HG03039 (cell line): ENCODE measurements around the gene ADGRV1.
A peak's percentile ranks its signal among the peaks of the same experiment; 100 is the strongest.

Experiments
- ATAC-seq: cut with Tn5 transposase; IDR thresholded peaks from one replicate; pipeline ENCODE4 v1.9.1; 2021; ENCODE audit warnings: mild to moderate bottlenecking, moderate library complexity; ENCODE audit not compliant: unreplicated experiment

Gene ADGRV1

DNA sequence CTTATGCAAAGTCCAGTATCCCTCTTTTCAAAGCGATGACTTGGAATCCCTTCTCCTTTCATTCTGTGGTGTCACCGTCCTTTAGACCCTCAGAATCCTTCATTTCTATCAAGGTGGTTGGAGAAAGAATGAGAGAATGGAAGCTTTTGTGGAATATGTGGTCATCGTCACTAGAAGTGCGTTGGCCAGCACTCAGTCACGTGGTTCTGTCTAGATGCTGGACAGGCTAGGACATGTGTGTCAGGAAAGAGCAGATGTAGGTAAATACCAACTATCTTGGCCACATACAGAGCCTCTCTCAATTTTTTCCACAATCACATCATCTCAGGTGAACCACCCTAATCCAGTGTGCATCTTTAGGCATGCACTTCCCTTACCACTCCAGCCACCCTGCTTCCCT, 618.5 kb downstream of the ADGRV1 start:
- ATAC-seq = no peak

GRCh38 chr5:91177639-91178038, 619.0 kb downstream of the ADGRV1 start:
- no peak for ATAC-seq

- no peak for ATAC-seq
Measured at GRCh38 chr5:91178461-91178860, 619.9 kb downstream of the ADGRV1 start.

DNA sequence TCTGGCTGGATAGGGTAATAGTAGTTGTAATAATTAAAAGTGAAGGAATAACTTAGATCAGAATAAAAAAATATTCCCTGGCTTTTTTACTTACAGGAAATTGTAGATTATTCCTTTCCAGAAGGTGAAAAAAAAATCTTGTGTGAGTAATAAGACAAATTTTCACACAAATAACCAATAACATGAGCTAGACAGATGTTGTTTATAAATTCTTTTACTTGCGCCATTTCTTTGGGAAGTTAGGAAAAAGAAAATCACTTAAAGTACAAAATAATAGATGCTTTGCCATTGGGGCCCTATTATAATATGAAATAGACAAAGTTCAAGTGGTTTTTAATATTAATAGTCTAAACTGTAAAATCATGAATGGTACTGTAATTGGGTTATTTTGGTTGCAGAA, 620.4 kb downstream of the ADGRV1 start:
- ATAC-seq = no peak

DNA sequence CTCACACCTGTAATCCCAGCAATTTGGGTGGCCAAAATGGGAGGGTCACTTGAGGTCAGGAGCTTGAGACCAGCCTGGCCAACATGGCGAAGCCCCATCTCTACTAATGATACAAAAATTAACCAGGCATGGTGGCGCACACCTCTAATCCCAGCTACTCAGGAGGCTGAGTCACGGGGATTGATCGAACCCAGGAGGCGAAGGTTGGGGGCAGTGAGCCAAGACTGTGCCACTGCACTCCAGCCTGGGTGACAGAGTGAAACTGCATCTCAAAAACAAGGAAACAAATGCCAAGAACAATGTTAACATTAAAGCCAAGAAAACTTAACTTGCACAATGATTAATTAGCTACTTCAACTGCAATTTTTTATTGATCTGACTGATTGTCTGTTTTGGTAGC, 621.9 kb downstream of the ADGRV1 start:
- no peak for ATAC-seq

GRCh38 chr5:91182763-91183162, 624.2 kb downstream of the ADGRV1 start:
- ATAC-seq = peak; percentile 72

DNA sequence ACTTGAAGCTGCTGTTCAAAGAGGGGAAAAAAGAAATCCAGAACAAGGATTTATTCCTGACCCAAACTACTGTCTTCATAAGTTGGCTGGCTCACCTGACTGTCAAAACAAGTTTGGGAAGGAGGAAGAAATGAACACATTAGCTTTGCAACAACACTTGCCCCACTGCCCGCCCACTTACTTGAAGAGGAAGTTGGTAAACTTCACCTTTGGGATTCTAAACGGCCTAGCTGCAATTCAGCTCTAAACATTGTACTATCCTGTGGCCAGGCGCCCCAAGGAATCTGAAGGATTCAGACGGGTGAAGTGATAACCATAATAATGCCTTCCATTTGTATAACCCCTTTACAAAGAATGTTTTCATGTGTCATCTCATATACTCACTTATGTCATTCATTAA, 625.1 kb downstream of the ADGRV1 start:
- no peak for ATAC-seq

DNA sequence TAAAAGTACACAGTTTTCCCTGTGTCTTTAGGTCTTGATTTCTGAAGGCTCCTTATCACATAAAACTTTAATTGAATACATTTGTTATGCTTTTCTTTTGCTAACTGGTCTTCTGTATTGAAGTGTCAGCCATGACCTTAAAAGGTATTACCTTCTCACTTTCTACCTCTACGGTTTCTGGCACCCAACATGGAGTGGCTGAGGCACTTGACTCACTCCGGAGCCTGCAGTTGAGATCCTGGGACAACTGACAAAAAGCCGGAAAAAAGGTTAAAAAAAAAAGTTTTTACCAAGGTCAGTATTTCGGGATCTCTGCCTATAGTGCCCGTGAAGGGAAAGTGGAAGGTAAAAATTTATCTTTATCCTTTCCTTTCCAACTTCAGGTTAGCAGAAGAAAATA, 627.5 kb downstream of the ADGRV1 start:
- ATAC-seq = no peak

- ATAC-seq = no peak
Measured at GRCh38 chr5:91187032-91187431, 628.4 kb downstream of the ADGRV1 start.

DNA sequence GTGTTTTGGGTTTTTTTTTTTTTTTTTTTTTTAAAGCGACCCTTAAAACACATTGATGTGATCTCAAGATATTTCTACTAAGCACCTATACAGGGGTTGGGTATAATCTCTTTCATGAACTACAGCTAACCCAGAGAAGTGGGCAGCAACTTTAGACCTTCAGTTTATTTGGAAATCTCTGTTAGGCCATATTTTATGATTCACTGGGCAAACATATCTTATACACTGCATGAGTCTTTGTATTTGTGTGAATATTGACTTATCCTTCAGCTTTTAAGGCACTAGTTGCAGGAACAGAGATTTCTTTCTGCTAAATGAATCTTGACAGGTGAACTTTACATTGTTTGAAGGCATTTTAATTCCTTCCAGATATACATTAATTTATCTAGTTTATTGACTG, 630.2 kb downstream of the ADGRV1 start:
- no peak for ATAC-seq

DNA sequence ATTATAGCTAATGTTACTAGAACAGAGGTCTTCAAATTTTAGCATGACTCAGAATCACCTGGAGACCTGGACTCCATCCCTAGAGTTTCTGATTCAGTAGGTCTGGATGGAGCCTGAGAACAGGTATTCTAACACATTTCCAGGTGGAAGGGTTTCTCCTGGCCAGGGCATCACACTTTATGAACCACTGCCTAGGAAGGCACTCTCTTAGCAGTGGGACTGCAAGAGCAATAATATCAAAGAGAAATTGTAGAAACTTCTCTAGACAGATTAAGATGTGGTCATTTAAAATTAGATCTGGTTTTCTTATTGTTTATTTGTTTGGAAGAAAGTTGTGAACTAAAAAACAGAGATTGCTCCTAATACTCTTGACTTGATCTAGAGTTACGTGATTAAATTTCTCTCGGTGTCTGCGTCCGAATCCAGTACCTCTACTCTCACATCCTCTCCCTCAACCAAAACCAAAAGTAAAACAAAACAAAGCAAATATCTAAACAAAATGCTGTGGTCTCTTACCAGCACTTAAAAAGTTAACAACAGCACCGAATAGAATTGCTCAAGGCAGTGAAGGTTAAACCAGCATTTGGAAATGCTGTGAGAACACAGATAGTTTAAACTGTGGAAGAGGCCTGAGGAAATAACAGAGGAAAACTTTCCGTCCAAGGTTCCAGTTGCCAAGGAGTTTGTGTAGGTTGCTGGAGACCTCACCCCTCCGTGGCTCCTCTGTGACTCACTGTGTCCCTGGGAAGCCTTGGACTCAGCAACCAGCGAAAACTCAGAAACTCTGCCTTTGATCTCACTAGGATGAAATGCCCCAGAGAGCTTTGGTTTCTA, 631.1 kb downstream of the ADGRV1 start:
- ATAC-seq = no peak

GRCh38 chr5:91190314-91190690, 631.7 kb downstream of the ADGRV1 start:
- no peak for ATAC-seq

DNA sequence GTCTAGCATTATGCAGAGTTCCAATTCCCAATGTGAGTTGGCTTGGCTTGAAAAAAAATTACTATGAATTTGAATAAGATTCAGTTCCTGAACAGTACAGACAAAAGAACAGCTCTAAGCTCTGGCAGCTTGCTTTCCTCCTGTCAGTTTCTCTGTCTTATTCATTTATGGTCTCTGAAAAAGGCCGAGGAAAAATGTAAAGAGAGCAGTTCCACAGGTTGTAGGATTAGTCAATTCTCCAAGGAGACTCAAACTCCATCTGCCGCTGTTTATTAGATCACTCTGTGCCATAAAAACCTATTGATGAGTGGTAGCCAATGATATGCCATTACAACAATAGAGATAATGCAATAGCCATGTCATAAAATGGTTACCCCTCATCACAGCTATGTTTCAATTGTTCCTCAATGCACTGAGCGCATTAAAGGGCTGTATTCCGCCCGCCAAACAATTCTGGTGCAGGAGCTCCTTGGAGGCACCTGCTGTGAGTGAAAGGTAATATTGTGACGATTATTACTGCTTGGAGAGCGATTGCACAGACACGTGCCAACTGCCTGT, 636.3 kb downstream of the ADGRV1 start:
- no peak for ATAC-seq

GRCh38 chr5:91200692-91201091, 642.1 kb downstream of the ADGRV1 start:
- ATAC-seq = no peak

GRCh38 chr5:91206103-91206502, 647.5 kb downstream of the ADGRV1 start:
- ATAC-seq = no peak

DNA sequence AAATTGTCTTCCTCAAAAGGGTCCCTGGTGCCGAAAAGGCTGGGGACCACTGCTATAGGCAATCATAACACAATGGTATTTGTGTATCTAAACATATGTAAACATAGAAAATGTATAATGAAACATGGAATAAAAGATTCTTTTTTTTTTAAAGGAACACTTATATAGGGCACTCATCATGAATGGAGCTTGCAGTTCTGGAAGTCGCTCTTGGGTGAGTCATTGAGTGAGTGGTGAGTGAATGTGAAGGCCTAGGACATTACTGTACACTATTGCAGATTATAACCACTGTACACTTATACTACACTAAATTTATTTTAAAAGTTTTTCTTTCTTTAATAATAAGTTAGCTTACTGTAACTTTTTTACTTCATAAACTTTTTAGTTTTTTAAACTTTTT, 648.1 kb downstream of the ADGRV1 start:
- ATAC-seq = no peak

DNA sequence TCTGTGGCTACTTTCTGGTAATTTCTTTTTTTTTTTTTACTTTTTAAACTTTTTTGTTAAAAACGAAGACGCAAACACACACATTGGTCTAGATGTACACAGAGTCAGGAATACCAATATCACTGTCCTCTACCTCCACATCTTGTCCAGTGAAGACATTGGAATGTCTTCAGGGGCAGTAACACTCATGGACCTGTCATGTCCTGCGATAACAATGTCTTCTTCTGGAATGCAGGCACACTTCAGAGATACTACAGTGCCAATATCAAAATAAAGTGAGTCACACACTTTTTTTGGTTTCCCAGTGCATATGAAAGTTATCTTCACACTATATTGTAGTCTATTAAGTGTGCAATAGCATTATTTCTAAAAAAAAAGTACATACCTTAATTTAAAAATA, 648.7 kb downstream of the ADGRV1 start:
- no peak for ATAC-seq

DNA sequence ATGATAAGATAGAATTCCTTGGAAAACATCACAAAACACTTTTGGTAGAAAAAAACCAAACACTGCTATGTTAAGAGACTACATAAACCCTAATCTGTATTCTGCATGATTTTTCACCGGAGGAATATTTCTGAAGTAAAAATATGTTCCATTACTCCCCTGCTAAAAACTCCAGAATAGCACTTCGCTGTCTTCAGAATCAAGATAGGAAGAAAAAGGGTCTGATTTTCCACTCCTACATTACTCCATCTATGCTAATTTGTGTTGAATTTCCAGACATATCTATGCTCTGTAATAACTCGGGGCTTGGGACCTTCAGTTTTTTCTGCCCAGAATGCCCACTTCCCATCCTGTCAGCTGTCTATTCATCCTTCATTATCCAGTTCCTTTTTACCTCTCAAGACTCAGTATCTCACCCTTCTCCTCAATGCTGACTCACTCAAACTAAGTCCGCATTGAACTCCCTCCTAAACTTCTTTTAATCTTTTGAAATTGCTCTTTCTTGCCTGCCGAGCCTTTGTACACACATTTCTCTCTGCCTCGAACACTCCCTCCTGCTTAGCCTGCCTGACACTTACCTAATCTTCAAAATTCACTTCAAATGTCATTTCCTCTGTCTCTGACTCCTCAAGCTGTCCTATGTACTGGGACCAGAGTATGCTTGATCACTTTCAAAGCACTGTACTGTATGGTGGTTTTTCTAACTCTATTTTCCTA, 653.6 kb downstream of the ADGRV1 start:
- ATAC-seq = no peak

- no peak for ATAC-seq
Measured at GRCh38 chr5:91212714-91213092, 654.1 kb downstream of the ADGRV1 start.
